Measurements from ENCODE around the gene ZFP36. TPM values are rescaled to one million over a fixed set of nuclear protein-coding genes. Genes with fewer than 3 reads are reported as not detected.

ZFP36 gene
- total RNA-seq, 4 donors from 2014 or later, result 280 to 924 (median 309) TPM

GRCh38 chr19:39398297-39398864 lies 8.3 kb upstream of the ZFP36 start:
- H3K4me3 ChIP-seq, result peak overlapping the region in 3 of 4 donors; percentile 8 to 31 (median 13)
- in situ Hi-C loops (cut with MboI; ENCODE audit: low pct_ligation_motif_present in 1 of 4, low pct_unique_long_range_greater_than_20kb in 1 of 4, low sequenced_read_pairs in 3 of 4), result loop anchor here in 1 of 4 donors (10.0 kb wide), 1 partner anchor 54 kb away; the partner anchor contains the start of gene SAMD4B

GRCh38 chr19:39399668-39400050 lies 7.0 kb upstream of the ZFP36 start:
- H3K27me3 ChIP-seq, result no peaks in the 10 kb centered on the region
- peaks cover 44 to 72% (median 62%) of the 10 kb centered on the region in 4 donors for H3K4me1 ChIP-seq

More at GRCh38 chr19:39398297-39398864, 8.3 kb upstream of the ZFP36 start:
- DNase-seq, result peak; percentile 89
- intact Hi-C loops (cut with DNase I; ENCODE audit: low total_unique reads), result loop anchor here (2.0 kb wide), 1 partner anchor 14 kb away; the partner anchor contains the start of gene PLEKHG2
- Histone ChIP-seq H3K4me1 (peaks cover 38 to 62% (median 52%) of the 10 kb centered on the region in 4 donors), H3K27ac (peak overlapping the region; percentile 98 to 100 (median 99)), H3K36me3 (peaks cover 0 to 7% (median 3%) of the 10 kb centered on the region in 4 donors), H3K9me3 (no peaks in the 10 kb centered on the region), H3K27me3 (no peaks in the 10 kb centered on the region)
- WGBS, 2 donors (ENCODE audit: low coverage in 1 of 2), result 45% methylated on average over 11 of the region's 11 CpGs; no CpG with 5 or more reads in 1 of the 2 donors
- TF ChIP-seq EP300 (IDR thresholded peaks at IDR 0.05; ENCODE audit: low read depth) (no peak), POLR2A (IDR thresholded peaks at IDR 0.05) (no peak), POLR2AphosphoS5 (IDR thresholded peaks at IDR 0.05) (peak; percentile 35 to 86 (median 82)), CTCF (IDR thresholded peaks at IDR 0.05) (no peak)

GRCh38 chr19:39400061-39400460 lies 6.6 kb upstream of the ZFP36 start:
- TF ChIP-seq CTCF (IDR thresholded peaks at IDR 0.05) (no peak), EP300 (IDR thresholded peaks at IDR 0.05; ENCODE audit: low read depth) (no peak), POLR2A (IDR thresholded peaks at IDR 0.05) (no peak), POLR2AphosphoS5 (IDR thresholded peaks at IDR 0.05) (no peak)
- intact Hi-C loops (cut with DNase I; ENCODE audit: low total_unique reads) (no loop called here), in situ Hi-C loops (cut with MboI; ENCODE audit: low pct_ligation_motif_present in 1 of 4, low pct_unique_long_range_greater_than_20kb in 1 of 4, low sequenced_read_pairs in 3 of 4) (no loop called here)
- WGBS, 2 donors (ENCODE audit: low coverage in 1 of 2), result 92 to 93% methylated on average over 4 of the region's 4 CpGs
- H3K4me1 ChIP-seq, result peaks cover 44 to 76% (median 65%) of the 10 kb centered on the region in 4 donors
- no peaks in the 10 kb centered on the region for H3K27me3 ChIP-seq
- H3K4me3 ChIP-seq, result no peak overlapping the region
- DNase-seq, result no peak
- H3K27ac ChIP-seq, result peak overlapping the region; percentile 98 to 100 (median 99)
- H3K36me3 ChIP-seq, result peaks cover 0 to 2% (median 0%) of the 10 kb centered on the region in 4 donors
- no peaks in the 10 kb centered on the region for H3K9me3 ChIP-seq

More at GRCh38 chr19:39399668-39400050, 7.0 kb upstream of the ZFP36 start:
- Histone ChIP-seq H3K9me3 (no peaks in the 10 kb centered on the region), H3K4me3 (no peak overlapping the region), H3K27ac (peak overlapping the region; percentile 98 to 100 (median 99)), H3K36me3 (peaks cover 0 to 6% (median 0%) of the 10 kb centered on the region in 4 donors)
- in situ Hi-C loops (cut with MboI; ENCODE audit: low pct_ligation_motif_present in 1 of 4, low pct_unique_long_range_greater_than_20kb in 1 of 4, low sequenced_read_pairs in 3 of 4) (loop anchor here in 1 of 4 donors (10.0 kb wide), 1 partner anchor 55 kb away; the partner anchor contains the start of gene SAMD4B), intact Hi-C loops (cut with DNase I; ENCODE audit: low total_unique reads) (loop anchor here (2.0 kb wide), 1 partner anchor 13 kb away; the partner anchor contains the start of gene PLEKHG2)
- WGBS, 2 donors (ENCODE audit: low coverage in 1 of 2), result 97% methylated on average over 4 of the region's 4 CpGs; no CpG with 5 or more reads in 1 of the 2 donors
- no peak for DNase-seq
- TF ChIP-seq POLR2A (IDR thresholded peaks at IDR 0.05) (no peak), POLR2AphosphoS5 (IDR thresholded peaks at IDR 0.05) (no peak), EP300 (IDR thresholded peaks at IDR 0.05; ENCODE audit: low read depth) (no peak), CTCF (IDR thresholded peaks at IDR 0.05) (no peak)

GRCh38 chr19:39401070-39401548 lies 5.5 kb upstream of the ZFP36 start:
- in situ Hi-C loops (cut with MboI; ENCODE audit: low pct_ligation_motif_present in 1 of 4, low pct_unique_long_range_greater_than_20kb in 1 of 4, low sequenced_read_pairs in 3 of 4) (no loop called here), intact Hi-C loops (cut with DNase I; ENCODE audit: low total_unique reads) (no loop called here)
- TF ChIP-seq CTCF (IDR thresholded peaks at IDR 0.05) (no peak), POLR2A (IDR thresholded peaks at IDR 0.05) (no peak)
- WGBS, 2 donors (ENCODE audit: low coverage in 1 of 2), result 32% methylated on average over 4 of the region's 4 CpGs; no CpG with 5 or more reads in 1 of the 2 donors
- DNase-seq, result no peak
- Histone ChIP-seq H3K36me3 (no peaks in the 10 kb centered on the region), H3K9me3 (no peaks in the 10 kb centered on the region), H3K27ac (peak overlapping the region; percentile 98 to 100 (median 99)), H3K4me1 (peaks cover 48 to 86% (median 75%) of the 10 kb centered on the region in 4 donors), H3K4me3 (no peak overlapping the region), H3K27me3 (no peaks in the 10 kb centered on the region)
